ENCODE data around the gene TNFAIP8L1.

DNA sequence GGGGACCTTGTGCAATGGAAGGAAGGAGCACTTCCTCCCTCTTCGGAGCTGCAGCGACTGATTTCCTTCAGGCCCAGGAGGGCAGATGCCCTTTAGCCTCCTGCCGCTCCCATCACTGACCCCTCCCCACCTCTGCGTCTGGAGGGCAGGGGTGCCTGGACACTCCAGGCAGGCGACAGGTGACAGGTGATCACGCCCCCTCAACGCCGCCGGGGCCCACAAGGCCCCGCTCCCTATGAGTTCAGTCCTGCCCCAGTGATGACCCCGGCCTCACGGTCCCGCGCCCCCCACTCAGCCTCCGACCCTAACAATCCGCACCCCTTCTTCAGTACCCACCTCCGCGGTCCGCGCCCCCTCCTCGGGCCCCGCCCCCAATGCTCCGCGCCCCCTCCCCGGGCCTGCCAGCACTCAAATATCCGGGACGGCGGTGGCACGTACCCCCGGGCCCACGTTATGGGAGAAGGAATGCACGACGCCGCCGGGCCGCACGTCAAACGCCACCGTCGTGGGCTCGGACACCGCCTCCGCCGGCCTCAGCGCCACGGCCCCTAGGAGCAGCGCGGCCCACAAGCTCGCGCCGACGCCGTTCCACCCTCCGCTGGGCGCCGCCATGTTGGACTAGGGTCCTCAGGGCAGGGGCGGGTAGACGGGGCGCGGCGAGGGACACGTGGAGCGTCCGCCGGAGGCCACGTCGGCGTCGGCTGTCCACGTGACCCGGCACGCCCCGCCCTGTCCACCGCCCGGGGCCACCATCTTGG is 30.6 kb downstream of the TNFAIP8L1 start, which contains the start of gene MYDGF:
- TF ChIP-seq POLR2A (IDR thresholded peaks at IDR 0.05) = no peak
- TF ChIP-seq, protein P1, sequence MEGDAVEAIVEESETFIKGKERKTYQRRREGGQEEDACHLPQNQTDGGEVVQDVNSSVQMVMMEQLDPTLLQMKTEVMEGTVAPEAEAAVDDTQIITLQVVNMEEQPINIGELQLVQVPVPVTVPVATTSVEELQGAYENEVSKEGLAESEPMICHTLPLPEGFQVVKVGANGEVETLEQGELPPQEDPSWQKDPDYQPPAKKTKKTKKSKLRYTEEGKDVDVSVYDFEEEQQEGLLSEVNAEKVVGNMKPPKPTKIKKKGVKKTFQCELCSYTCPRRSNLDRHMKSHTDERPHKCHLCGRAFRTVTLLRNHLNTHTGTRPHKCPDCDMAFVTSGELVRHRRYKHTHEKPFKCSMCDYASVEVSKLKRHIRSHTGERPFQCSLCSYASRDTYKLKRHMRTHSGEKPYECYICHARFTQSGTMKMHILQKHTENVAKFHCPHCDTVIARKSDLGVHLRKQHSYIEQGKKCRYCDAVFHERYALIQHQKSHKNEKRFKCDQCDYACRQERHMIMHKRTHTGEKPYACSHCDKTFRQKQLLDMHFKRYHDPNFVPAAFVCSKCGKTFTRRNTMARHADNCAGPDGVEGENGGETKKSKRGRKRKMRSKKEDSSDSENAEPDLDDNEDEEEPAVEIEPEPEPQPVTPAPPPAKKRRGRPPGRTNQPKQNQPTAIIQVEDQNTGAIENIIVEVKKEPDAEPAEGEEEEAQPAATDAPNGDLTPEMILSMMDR (IDR thresholded peaks at IDR 0.05 in 8 of 11, conservative IDR thresholded peaks at IDR 0.05 in 3 of 11) = no peak

Data from spleen (tissue), 7 donors.